ENCODE results near the gene ACTG1.

- TF ChIP-seq CTCF (conservative IDR thresholded peaks at IDR 0.05; ENCODE audit: low read depth, low read length), result no peak
- TF ChIP-seq EZH2 (IDR thresholded peaks at IDR 0.05; ENCODE audit: borderline replicate concordance, low read depth, low read length, poor library complexity, severe bottlenecking), result no peak
Observed at GRCh38 chr17:81480140-81481072, 32.2 kb downstream of the ACTG1 start.
